GM15510 (cell line): ENCODE measurements around the gene SMARCAL1.

Source experiments
- POLR2A ChIP-seq: IDR thresholded peaks from 3 replicates; pipeline ENCODE4 v1.6.1; 2011; ENCODE audit warnings: borderline replicate concordance; ENCODE audit not compliant: insufficient read length; ENCODE audit errors: extremely low read depth

Gene SMARCAL1

DNA sequence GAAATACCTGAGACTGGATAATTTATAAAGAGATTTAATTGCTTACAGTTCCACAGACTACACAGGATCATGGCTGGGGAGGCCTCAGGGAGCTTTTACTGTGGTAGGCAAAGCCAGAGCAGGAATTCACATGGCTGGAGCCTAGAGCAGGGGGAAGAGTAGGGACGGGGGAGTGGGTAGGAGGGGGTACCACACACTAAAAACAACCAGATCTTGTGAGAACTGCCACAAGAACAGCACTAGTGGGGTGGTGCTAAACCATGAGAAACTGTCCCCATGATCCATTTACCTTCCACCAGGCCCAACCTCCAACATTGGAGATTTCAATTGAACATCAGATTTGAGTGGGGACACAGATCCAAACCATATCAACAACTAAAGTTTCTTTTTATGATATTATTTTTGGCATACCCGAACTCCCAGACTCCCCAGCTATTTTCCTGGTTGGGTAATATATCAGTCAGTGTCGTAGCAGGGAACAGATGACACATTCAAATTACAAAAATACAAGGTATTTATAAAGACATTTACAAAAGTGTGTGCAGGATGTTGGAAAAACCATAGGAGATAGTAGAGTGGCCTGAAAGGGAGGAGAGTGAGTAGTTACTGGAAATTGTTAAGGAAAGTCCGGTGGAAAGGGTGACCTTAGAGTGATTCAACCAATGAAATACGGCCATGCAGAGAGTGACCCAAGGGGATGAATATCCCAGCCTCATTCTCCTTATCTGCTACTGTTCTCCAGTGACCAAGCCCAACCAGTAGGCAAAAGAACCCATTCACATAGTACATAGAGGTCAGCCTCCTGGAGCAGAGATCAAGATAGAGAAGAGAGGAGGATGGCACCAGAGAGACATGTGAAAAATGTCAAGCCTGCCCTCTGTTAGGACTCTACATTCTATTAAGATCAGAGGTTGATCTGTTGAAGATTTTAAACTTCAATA lies 95.2 kb downstream of the SMARCAL1 start:
- no peak for TF ChIP-seq POLR2A

DNA sequence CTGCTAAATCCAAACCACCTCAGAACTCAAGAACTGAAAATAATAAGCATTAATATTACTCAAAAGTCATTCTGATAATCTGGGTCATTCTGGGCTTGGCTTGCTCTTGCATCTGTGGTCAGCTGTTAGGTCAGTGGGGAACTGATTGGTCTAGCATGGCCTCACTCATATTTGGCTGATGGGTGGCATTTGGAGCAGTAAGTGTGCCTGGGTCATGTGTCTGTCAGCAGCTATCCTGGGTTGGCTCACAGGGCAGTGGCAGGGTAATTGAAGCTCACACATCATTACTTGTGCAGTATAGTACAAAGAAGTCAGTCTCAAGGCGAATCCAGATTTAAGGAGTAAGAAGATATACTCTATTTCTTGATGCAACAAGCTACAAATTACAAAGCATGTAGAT lies 95.9 kb downstream of the SMARCAL1 start:
- TF ChIP-seq POLR2A, result no peak

DNA sequence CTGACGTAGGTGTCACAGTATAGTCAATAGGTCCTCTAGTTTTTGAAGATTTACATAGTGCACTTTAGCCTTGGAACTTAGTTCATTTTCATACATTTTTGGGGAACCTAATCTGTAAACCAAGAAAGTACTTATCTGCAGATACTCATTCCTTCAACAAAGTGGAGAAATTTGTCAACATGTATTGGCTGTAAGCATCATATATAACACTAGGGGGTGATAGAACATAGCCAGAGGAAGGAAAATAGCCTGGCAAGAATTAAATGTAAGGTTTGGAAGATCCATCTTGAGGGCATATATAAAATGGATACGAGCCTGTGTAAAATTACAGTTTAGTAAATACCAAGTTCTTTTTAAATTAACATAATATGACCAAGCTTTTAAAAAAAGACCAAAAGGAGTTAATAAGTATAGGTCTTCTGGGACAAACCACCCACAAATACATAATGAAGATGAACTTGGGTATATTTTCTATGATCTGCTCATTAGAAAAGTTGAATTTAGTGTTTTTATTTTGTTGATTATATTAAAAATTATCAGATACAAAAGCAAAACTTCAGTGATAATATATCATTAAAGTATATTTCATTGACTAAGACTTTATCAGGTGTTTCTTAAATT lies 104.6 kb downstream of the SMARCAL1 start:
- no peak for TF ChIP-seq POLR2A

DNA sequence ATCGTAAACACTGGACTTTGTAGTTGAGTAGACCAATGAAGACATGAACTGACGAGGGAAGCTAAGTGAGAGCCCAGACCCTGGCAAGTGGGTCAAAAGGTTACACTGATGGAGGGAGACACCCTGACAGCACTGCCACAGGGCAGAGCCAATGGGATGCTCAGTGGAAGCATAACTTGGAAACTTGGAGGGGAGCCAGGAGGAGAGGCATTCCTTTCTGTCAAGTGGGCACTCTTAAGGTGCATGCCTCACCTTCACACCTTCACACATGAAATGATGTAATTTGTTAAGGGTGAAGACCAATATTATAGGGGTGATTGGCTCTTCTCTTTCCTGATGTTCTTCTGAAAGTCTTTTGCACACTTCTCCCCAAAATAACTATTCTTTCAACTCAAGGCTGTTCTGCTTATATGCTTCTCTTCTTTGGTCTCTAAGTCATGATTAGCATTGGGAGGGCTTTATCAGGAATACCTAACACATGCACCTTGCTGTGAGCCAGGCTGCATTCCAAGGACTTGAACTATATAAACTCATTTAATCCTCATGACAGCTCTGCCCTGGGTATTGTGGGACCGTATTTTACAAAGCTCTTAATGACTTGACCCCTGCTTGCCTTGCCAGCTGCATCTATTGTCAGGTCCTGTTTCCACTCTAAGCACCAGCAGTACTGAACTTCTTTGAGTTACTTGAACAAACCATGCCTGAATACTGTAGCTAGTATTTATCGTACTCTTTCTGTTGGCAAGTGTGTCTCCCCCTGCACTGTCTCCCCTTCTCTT lies 105.4 kb downstream of the SMARCAL1 start:
- TF ChIP-seq POLR2A, result no peak

DNA sequence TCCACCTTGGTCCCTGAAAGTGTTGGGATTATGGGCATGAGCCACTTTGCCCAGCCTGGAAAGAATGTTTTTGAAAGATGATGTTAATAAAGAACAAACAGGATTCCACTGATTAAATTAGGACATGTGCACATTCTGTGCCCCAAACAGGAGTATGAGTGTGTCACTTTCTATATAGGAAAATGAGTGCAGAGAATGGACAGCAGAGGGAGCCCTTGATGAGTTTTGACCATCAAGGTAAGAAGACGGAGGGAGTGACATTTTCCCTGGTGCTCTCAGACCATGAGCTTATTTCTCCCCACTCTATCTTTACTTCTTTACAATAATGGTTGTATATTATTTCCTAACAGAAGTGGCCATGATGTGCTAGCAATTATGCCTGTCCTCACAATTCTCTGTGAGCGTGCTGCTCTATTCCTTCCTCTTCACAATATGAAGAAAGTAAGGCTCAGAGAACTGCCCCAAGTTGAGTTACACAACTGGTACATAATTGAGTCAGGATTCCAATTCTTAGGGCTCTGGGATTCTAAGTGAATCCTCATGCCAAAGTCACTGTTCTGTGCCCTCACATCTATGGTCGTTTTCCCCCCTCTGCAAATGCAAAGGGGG lies 107.0 kb downstream of the SMARCAL1 start:
- no peak for TF ChIP-seq POLR2A

DNA sequence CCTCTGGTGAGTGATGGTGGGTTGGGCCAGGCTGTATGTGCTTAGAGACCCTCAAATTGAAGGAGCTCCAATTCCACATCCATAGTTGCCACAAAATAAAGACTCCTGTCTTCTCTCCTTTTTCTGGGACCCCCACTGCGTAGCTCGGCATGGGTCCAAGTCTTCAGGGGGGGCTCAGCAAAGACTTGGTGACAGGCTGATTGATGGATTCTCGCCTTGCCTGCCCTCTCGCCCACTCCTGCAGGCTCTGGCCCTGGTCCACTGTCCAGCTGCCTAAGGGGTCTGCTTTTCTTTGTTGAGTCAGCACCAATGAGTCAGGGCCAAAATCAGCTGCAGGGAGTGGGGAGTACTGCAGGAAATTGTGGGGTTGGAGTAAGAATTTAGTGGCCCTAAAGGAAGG lies 107.8 kb downstream of the SMARCAL1 start:
- TF ChIP-seq POLR2A, result no peak

DNA sequence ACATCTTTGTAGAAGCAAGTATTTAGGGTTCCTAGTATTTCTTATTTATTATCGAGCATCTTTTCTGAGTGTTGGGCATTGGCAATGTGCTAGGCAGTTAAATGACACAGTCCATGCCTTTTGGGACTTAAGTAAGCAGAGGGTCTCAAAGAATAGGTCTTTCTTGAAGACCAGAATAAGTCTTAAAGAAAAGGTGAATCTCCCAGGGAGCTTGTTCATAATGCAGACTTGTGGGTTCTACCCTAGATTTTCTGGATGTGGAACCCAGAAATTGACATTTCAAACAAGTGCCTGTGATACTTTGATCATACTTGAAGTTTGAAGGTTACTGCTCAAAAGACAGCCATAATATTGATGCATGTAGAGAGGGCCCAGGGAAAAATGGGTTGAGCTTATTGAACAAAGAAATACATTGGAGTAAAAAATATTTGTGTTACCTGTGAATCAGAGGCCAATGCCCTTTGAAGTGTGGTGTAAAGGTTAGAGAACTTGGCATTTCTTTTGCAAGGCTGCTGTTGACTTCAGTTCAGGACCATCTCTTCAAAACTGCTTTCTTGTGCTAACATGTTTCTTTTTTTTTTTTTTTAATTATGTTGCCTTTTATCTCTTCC lies 110.7 kb downstream of the SMARCAL1 start:
- TF ChIP-seq POLR2A, result no peak

DNA sequence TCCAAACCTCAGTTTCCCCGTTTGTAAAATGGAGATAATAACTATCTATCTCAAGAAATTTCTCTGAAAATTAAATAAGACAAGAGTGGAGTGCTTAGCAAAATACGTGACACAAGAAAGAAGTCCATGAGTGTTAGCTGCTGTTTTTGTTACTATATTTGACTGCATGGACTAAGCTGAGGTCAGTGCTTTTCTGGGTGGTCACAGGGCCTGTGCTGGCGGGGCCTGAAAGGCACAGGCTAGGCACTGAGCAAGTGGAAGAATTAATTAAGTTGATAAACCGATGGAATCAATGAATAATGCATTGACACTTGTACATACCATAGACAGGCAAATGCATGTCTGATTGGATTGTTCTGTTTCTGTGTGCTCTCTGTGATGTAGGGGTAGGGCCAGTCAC lies 113.7 kb downstream of the SMARCAL1 start:
- no peak for TF ChIP-seq POLR2A

DNA sequence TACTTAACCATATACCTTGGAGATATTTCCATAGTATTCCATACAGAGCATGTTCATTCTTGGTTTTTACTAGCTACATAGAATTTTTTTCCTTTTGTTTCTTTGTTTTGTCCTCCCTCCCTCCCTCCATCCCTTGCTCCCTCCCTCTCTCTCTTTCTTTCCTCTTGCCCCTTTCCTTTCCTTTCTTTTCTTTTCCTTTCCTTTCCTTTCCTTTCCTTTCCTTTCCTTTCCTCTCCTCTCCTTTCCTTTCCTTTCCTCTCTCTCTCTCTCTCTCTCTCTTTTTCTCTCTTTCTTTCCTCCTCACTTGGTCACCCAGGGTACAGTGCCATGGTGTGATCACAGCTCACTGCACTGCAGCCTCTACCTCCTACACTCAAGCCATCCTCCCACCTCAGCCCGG lies 114.7 kb downstream of the SMARCAL1 start:
- TF ChIP-seq POLR2A, result no peak

DNA sequence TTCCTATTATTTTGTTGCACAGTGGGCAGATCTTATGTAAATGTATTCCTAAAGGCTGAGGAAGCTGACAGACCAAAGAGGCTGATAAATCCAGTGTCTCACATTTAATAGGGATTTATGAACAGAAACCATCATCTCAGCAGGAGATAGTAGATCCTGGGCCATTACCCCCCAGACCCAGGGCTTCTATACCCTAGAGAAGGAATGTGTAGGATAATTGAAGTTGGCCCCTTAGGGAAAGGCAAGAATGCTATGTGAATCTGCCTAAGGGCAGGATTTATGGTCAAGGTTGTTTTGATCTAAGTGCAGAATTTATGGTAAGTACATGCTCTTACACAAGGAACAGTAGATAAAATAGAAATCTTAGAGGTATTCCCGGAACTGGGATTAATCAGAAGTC lies 115.3 kb downstream of the SMARCAL1 start:
- no peak for TF ChIP-seq POLR2A

DNA sequence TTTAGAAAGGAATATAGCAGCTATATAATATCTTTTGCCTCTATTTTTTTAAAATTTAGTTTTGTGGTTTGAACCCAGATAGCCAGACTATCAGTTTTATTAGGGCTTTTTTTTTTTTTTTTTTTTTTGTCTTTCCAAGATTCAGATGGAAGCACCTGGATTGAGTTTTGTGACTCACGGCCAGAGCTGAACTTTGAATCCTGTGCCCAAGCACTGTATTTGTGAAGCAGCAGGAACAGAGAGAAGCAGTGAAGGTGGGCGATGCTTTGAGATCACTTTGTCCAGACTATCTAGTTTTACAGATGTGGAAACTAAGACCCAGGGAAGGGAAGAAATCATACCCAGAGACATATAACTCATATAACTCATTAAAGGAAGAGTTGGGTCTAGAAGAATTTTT lies 120.3 kb downstream of the SMARCAL1 start:
- no peak for TF ChIP-seq POLR2A
